ENCODE data around the gene HOXB5.

The HOXB5 gene

GRCh38 chr17:48605409-48605919, 11.9 kb upstream of the HOXB5 start:
- TF ChIP-seq, protein P1, sequence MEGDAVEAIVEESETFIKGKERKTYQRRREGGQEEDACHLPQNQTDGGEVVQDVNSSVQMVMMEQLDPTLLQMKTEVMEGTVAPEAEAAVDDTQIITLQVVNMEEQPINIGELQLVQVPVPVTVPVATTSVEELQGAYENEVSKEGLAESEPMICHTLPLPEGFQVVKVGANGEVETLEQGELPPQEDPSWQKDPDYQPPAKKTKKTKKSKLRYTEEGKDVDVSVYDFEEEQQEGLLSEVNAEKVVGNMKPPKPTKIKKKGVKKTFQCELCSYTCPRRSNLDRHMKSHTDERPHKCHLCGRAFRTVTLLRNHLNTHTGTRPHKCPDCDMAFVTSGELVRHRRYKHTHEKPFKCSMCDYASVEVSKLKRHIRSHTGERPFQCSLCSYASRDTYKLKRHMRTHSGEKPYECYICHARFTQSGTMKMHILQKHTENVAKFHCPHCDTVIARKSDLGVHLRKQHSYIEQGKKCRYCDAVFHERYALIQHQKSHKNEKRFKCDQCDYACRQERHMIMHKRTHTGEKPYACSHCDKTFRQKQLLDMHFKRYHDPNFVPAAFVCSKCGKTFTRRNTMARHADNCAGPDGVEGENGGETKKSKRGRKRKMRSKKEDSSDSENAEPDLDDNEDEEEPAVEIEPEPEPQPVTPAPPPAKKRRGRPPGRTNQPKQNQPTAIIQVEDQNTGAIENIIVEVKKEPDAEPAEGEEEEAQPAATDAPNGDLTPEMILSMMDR (IDR thresholded peaks at IDR 0.05; ENCODE audit: low read depth, low read length): no peak
- H3K4me3 ChIP-seq (replicated peaks in 1 of 2; ENCODE audit: low read depth in 2 of 2, low read length in 2 of 2): no peak overlapping the region
- no peak for DNase-seq (ENCODE audit: low read depth in 2 of 2)

- DNase-seq (ENCODE audit: low read depth in 2 of 2): no peak
- TF ChIP-seq, protein P1 (IDR thresholded peaks at IDR 0.05; ENCODE audit: low read depth, low read length): no peak
- H3K4me3 ChIP-seq (replicated peaks in 1 of 2; ENCODE audit: low read depth in 2 of 2, low read length in 2 of 2): no peak within 1 kb of the TSS
These were observed 11.3 kb upstream of the HOXB5 start, which contains the start of gene HOXB6 for GRCh38 chr17:48604770-48605329. Gene HOXB6, minus strand, starts transcription at chr17:48604986. Its CDS starts 6,836 bp downstream, at chr17:48598150.

- no peak for DNase-seq (ENCODE audit: low read depth in 2 of 2)
- H3K4me3 ChIP-seq (replicated peaks in 1 of 2; ENCODE audit: low read depth in 2 of 2, low read length in 2 of 2): no peak overlapping the region
- TF ChIP-seq, protein P1 (IDR thresholded peaks at IDR 0.05; ENCODE audit: low read depth, low read length): no peak
These were observed 10.6 kb upstream of the HOXB5 start for GRCh38 chr17:48603959-48604769.

DNA sequence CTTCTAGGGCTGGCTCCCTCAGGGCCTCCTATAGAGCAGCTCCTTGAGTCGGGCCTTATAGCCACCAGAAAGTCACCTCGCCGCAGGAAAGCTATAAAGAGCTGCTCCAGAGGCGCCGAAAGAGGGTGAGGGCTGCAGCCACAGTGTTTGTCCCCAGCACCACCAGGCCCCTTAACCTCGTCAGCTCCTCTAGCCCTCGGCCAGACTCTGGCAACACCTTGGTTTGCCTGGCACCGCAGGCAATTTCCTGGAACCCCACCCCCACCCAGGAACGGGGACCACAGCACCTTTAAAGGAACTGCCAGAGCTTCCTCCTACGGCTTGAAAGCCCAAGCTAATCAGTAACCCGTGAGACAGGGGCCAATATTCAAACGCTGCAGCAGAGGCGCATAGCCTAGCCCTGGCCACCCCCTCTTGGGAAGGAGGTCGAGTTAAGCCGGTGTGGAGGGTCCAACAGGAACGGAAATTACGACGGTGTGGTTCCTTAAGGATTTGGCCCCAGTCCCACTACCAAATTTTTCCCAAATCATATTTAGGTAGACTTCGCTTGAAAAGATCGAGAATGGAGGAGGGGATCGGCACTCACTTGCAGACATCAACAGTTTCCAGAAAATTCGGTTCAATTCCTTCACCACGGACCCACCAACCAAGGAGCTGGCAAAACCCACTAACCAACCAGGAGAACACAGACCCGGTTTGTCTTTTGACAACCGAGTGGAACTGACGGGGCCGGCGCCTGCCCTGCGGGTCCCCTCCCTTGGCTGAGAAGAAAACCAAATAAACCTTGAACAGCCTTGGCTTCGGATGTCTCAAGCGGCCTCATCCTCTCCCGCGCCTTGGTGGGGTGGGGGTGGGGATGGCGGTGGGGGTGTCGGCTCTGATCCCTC, 8.2 kb upstream of the HOXB5 start:
- H3K4me3 ChIP-seq (replicated peaks in 1 of 2; ENCODE audit: low read depth in 2 of 2, low read length in 2 of 2): no peak overlapping the region
- DNase-seq (ENCODE audit: low read depth in 2 of 2): no peak
- TF ChIP-seq, protein P1 (IDR thresholded peaks at IDR 0.05; ENCODE audit: low read depth, low read length): no peak

GRCh38 chr17:48601207-48601538, 7.6 kb upstream of the HOXB5 start:
- TF ChIP-seq, protein P1 (IDR thresholded peaks at IDR 0.05; ENCODE audit: low read depth, low read length): no peak
- DNase-seq (ENCODE audit: low read depth in 2 of 2): no peak
- no peak overlapping the region for H3K4me3 ChIP-seq (replicated peaks in 1 of 2; ENCODE audit: low read depth in 2 of 2, low read length in 2 of 2)

GRCh38 chr17:48600244-48601098, 6.9 kb upstream of the HOXB5 start:
- TF ChIP-seq, protein P1 (IDR thresholded peaks at IDR 0.05; ENCODE audit: low read depth, low read length): no peak
- no peak for DNase-seq (ENCODE audit: low read depth in 2 of 2)
- no peak overlapping the region for H3K4me3 ChIP-seq (replicated peaks in 1 of 2; ENCODE audit: low read depth in 2 of 2, low read length in 2 of 2)

Measured in cardiac fibroblast (primary cell).